Fibroblast of mammary gland (primary cell): Measurements from ENCODE around the gene PDK1.

Experiments used
- DNase-seq: peaks from one replicate; pipeline ENCODE4 v3.0.0-alpha.2; 2010; ENCODE audit warnings: low read depth
- H3K4me3 ChIP-seq: 2 replicates; pipeline ENCODE4 v1.5.1; 2011; ENCODE audit warnings: low read depth, mild to moderate bottlenecking, low read length, moderate library complexity; ENCODE audit not compliant: control insufficient read depth
- CTCF ChIP-seq: conservative IDR thresholded peaks from 2 replicates; pipeline ENCODE4 v1.5.1; 2011; ENCODE audit warnings: low read depth, low read length, inconsistent platforms; ENCODE audit not compliant: control insufficient read depth, insufficient read depth

The PDK1 gene

GRCh38 chr2:172552547-172553291, 3.2 kb upstream of the PDK1 start:
- TF ChIP-seq CTCF, result no peak
- no peak overlapping the region for H3K4me3 ChIP-seq
- peak; percentile 89 for DNase-seq

GRCh38 chr2:172554352-172555271, 1.3 kb upstream of the PDK1 start:
- peak overlapping the region; percentile 75 for H3K4me3 ChIP-seq
- no peak for TF ChIP-seq CTCF
- no peak for DNase-seq

- DNase-seq, result no peak
- no peak for TF ChIP-seq CTCF
- H3K4me3 ChIP-seq, result peak overlapping the region; percentile 75
These were observed 693 bp upstream of the PDK1 start for GRCh38 chr2:172555272-172555521.

GRCh38 chr2:172556284-172557033, 569 bp downstream of the PDK1 start:
- peak; percentile 76 for DNase-seq
- no peak for TF ChIP-seq CTCF
- H3K4me3 ChIP-seq, result peak overlapping the region; percentile 78

- DNase-seq, result no peak
- no peak for TF ChIP-seq CTCF
- H3K4me3 ChIP-seq, result no peak overlapping the region
These were observed 2.5 kb downstream of the PDK1 start for GRCh38 chr2:172558372-172558771.

- TF ChIP-seq CTCF, result no peak
- DNase-seq, result no peak
- H3K4me3 ChIP-seq, result no peak overlapping the region
These were observed 4.8 kb downstream of the PDK1 start for GRCh38 chr2:172560721-172561120.
